ENCODE results near the gene CCDC158. TPM values are rescaled to one million over a fixed set of nuclear protein-coding genes. Genes with fewer than 3 reads are reported as not detected.

Gene CCDC158
- total RNA-seq, 2 donors from 2014 or later, result 1.8 to 2.8 TPM

GRCh38 chr4:76449362-76449767 lies 28.4 kb upstream of the CCDC158 start:
- Histone ChIP-seq H3K36me3 (no peaks in the 10 kb centered on the region), H3K9me3 (no peaks in the 10 kb centered on the region), H3K27me3 (replicated peaks; ENCODE audit: insufficient read depth) (no peaks in the 10 kb centered on the region), H3K4me1 (ENCODE audit: control insufficient read depth in 1 of 2, low read depth in 2 of 2) (peaks cover 3 to 34% of the 10 kb centered on the region in 2 donors), H3K4me3 (no peak overlapping the region), H3K27ac (no peak overlapping the region)
- no peak for TF ChIP-seq CTCF (IDR thresholded peaks at IDR 0.05)
- no peak for DNase-seq (ENCODE audit: low spot score)
- ATAC-seq (ENCODE audit: insufficient number of reproducible peaks, low FRiP score, low read depth), result no peak

GRCh38 chr4:76448211-76448610 lies 27.3 kb upstream of the CCDC158 start:
- Histone ChIP-seq H3K27me3 (replicated peaks; ENCODE audit: insufficient read depth) (no peaks in the 10 kb centered on the region), H3K4me3 (no peak overlapping the region), H3K9me3 (no peaks in the 10 kb centered on the region), H3K36me3 (no peaks in the 10 kb centered on the region), H3K4me1 (ENCODE audit: control insufficient read depth in 1 of 2, low read depth in 2 of 2) (peaks cover 3 to 34% of the 10 kb centered on the region in 2 donors), H3K27ac (no peak overlapping the region)
- no peak for ATAC-seq (ENCODE audit: insufficient number of reproducible peaks, low FRiP score, low read depth)
- no peak for TF ChIP-seq CTCF (IDR thresholded peaks at IDR 0.05)
- no peak for DNase-seq (ENCODE audit: low spot score)

GRCh38 chr4:76447393-76447851 lies 26.5 kb upstream of the CCDC158 start:
- H3K27ac ChIP-seq, result no peak overlapping the region
- H3K4me3 ChIP-seq, result no peak overlapping the region
- H3K27me3 ChIP-seq (replicated peaks; ENCODE audit: insufficient read depth), result no peaks in the 10 kb centered on the region
- DNase-seq (ENCODE audit: low spot score) (no peak), ATAC-seq (ENCODE audit: insufficient number of reproducible peaks, low FRiP score, low read depth) (no peak)
- peaks cover 3 to 34% of the 10 kb centered on the region in 2 donors for H3K4me1 ChIP-seq (ENCODE audit: control insufficient read depth in 1 of 2, low read depth in 2 of 2)
- H3K36me3 ChIP-seq, result no peaks in the 10 kb centered on the region
- no peak for TF ChIP-seq CTCF (IDR thresholded peaks at IDR 0.05)
- no peaks in the 10 kb centered on the region for H3K9me3 ChIP-seq

- ATAC-seq (ENCODE audit: insufficient number of reproducible peaks, low FRiP score, low read depth) (no peak), DNase-seq (ENCODE audit: low spot score) (no peak)
- H3K27me3 ChIP-seq (replicated peaks; ENCODE audit: insufficient read depth), result no peaks in the 10 kb centered on the region
- no peak overlapping the region for H3K27ac ChIP-seq
- no peaks in the 10 kb centered on the region for H3K36me3 ChIP-seq
- no peak overlapping the region for H3K4me3 ChIP-seq
- H3K4me1 ChIP-seq (ENCODE audit: control insufficient read depth in 1 of 2, low read depth in 2 of 2), result peaks cover 3 to 34% of the 10 kb centered on the region in 2 donors
- TF ChIP-seq CTCF (IDR thresholded peaks at IDR 0.05), result no peak
- no peaks in the 10 kb centered on the region for H3K9me3 ChIP-seq
These were observed 25.0 kb upstream of the CCDC158 start for GRCh38 chr4:76445911-76446310.

- H3K36me3 ChIP-seq, result no peaks in the 10 kb centered on the region
- H3K4me3 ChIP-seq, result no peak overlapping the region
- no peak overlapping the region for H3K27ac ChIP-seq
- DNase-seq (ENCODE audit: low spot score), result no peak
- ATAC-seq (ENCODE audit: insufficient number of reproducible peaks, low FRiP score, low read depth), result no peak
- H3K9me3 ChIP-seq, result no peaks in the 10 kb centered on the region
- H3K4me1 ChIP-seq (ENCODE audit: control insufficient read depth in 1 of 2, low read depth in 2 of 2), result peaks cover 0 to 15% of the 10 kb centered on the region in 2 donors
- no peaks in the 10 kb centered on the region for H3K27me3 ChIP-seq (replicated peaks; ENCODE audit: insufficient read depth)
- TF ChIP-seq CTCF (IDR thresholded peaks at IDR 0.05), result no peak
These were observed 22.4 kb upstream of the CCDC158 start for GRCh38 chr4:76443376-76443775.
